ENCODE measurements around the gene MMRN2. TPM values are rescaled to one million over a fixed set of nuclear protein-coding genes. Genes with fewer than 3 reads are reported as not detected.

The MMRN2 gene
- total and polyA plus RNA-seq, 2 of the 8 experiments (the other 6 are each of a cell fraction or from before 2014, with no cell fraction given): 1.2 TPM

DNA sequence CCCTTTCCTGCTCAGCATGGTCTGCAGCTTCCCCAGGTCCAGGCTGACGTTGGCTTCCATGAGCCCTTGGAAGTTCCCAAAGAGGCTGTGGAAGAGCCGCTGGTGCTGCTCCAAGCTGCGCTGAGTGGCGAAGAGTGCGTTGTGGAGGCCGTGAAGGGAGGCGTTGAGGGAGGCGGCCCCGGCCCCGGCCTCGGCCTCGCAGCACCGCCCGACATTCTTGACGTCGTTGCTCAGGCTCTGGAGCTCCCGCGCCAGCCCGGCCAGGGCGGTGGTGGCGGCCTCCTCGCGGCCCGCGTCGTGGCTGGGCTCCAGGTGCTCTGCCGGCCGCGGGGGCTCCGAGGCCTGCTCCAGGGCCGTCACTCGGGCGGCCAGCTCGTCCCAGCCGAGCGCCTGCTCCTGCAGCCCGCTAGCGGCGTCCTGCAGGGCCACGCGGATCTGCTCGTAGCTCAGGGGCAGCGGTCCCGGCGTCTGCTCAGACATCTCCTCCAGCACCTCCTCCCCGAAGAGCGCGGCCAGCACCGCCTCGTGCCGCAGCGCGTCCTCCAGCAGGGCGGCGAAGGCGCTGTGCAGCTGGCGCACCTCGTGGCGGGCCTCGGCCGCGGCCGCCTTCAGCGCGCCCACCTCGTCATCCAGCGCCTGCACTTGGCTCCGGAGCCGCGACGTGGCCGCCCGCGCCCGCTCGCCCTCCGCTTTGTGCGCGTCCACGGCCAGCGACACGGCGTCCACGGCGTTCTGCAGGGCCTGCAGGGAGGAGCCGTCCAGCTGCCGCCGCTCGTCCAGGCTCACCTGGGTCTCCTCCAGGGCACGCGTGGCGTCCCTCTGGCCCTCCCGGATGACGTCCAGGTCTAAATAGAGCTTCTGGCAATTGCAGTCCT, 14.7 kb downstream of the MMRN2 start:
- H3K36me3 ChIP-seq (ENCODE audit: control insufficient read depth in 2 of 4, insufficient read depth in 4 of 4, low read length in 3 of 4): no peaks in the 10 kb centered on the region
- H3K4me3 ChIP-seq (ENCODE audit: extremely low read depth in 1 of 4, insufficient read depth in 2 of 4, low read depth in 3 of 4, low read length in 4 of 4): no peak overlapping the region
- no peaks in the 10 kb centered on the region for H3K79me1 ChIP-seq (ENCODE audit: low read depth, low read length)
- peak overlapping the region; percentile 72; the same call in 1 of the 2 replicates for H2BK15ac ChIP-seq (ENCODE audit: low read length)
- H3K56ac ChIP-seq (replicated peaks; ENCODE audit: insufficient read length, low read depth, low read length): no peak overlapping the region
- peak overlapping the region; percentile 87; the same call in 1 of the 2 replicates for H4K8ac ChIP-seq (ENCODE audit: extremely low read depth, insufficient read depth, low read length)
- no peak overlapping the region for H2AFZ ChIP-seq (ENCODE audit: low read length)
- no peak overlapping the region for H3K9ac ChIP-seq (replicated peaks in 1 of 4; ENCODE audit: extremely low read depth in 1 of 4, low read depth in 3 of 4, low read length in 3 of 4)
- TF ChIP-seq, protein P1, sequence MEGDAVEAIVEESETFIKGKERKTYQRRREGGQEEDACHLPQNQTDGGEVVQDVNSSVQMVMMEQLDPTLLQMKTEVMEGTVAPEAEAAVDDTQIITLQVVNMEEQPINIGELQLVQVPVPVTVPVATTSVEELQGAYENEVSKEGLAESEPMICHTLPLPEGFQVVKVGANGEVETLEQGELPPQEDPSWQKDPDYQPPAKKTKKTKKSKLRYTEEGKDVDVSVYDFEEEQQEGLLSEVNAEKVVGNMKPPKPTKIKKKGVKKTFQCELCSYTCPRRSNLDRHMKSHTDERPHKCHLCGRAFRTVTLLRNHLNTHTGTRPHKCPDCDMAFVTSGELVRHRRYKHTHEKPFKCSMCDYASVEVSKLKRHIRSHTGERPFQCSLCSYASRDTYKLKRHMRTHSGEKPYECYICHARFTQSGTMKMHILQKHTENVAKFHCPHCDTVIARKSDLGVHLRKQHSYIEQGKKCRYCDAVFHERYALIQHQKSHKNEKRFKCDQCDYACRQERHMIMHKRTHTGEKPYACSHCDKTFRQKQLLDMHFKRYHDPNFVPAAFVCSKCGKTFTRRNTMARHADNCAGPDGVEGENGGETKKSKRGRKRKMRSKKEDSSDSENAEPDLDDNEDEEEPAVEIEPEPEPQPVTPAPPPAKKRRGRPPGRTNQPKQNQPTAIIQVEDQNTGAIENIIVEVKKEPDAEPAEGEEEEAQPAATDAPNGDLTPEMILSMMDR (IDR thresholded peaks at IDR 0.05; ENCODE audit: control extremely low read depth in 1 of 3, insufficient read depth in 1 of 3, low read depth in 1 of 3, low read length in 3 of 3): peak; percentile 9 to 32 (median 12); a peak in 3 of 4 replicates
- TF ChIP-seq FOSL1 (IDR thresholded peaks at IDR 0.05; ENCODE audit: insufficient read depth, low read depth, low read length) (no peak), TAF1 (IDR thresholded peaks at IDR 0.05; ENCODE audit: low read depth, low read length) (no peak), HDAC2 (IDR thresholded peaks at IDR 0.05; ENCODE audit: borderline replicate concordance in 1 of 2, low read depth in 2 of 2, low read length in 2 of 2) (no peak), RAD21 (IDR thresholded peaks at IDR 0.05 in 1 of 2, conservative IDR thresholded peaks at IDR 0.05 in 1 of 2; ENCODE audit: low read depth in 2 of 2, low read length in 2 of 2) (peak in 1 of 2 experiments; percentile 24; a peak in 1 of 4 replicates)
- peaks cover 2 to 5% (median 3%) of the 10 kb centered on the region in 4 experiments; a peak in 6 of 7 replicates for H3K4me1 ChIP-seq (replicated peaks in 1 of 4; ENCODE audit: control insufficient read depth in 3 of 4, insufficient read depth in 4 of 4, low read length in 3 of 4)
- H3K4me2 ChIP-seq (ENCODE audit: insufficient read depth in 1 of 2, low read depth in 2 of 2, low read length in 2 of 2): no peak overlapping the region
- no peak overlapping the region for H4K91ac ChIP-seq (replicated peaks; ENCODE audit: insufficient read length, low read length)
- no peak overlapping the region for H3K4ac ChIP-seq (replicated peaks; ENCODE audit: insufficient read length, low read depth, low read length)
- no peak overlapping the region for H3K18ac ChIP-seq (ENCODE audit: extremely low read depth, low read length)
- no peaks in the 10 kb centered on the region for H3K9me3 ChIP-seq (ENCODE audit: insufficient read depth in 2 of 2, low read depth in 1 of 2, low read length in 1 of 2)
- H2BK120ac ChIP-seq (replicated peaks; ENCODE audit: low read depth, low read length): no peak overlapping the region
- no peak overlapping the region for H3K27ac ChIP-seq (ENCODE audit: low read depth, low read length)
- no peak overlapping the region for H3K14ac ChIP-seq (ENCODE audit: insufficient read length)
- H2AK5ac ChIP-seq (ENCODE audit: low read depth, low read length): no peak overlapping the region
- H4K5ac ChIP-seq (ENCODE audit: insufficient read length, low read depth, low read length): no peak overlapping the region
- no peak overlapping the region for H2BK20ac ChIP-seq (ENCODE audit: low read length)
- H2BK5ac ChIP-seq (ENCODE audit: low read depth, low read length): no peak overlapping the region
- no peaks in the 10 kb centered on the region for H3K23me2 ChIP-seq (ENCODE audit: low read depth, low read length)
- FAIRE-seq (no peak), DNase-seq (ENCODE audit: low read depth in 1 of 2, low spot score in 2 of 2) (no peak)
- POLR2A ChIA-PET (ENCODE audit: partially characterized antibody): interaction anchor here (0.5 to 2.9 kb wide), 8 partner anchors 13 to 150 kb away, joined by 3 to 20 read pairs (median 4); partner anchors contain the start of genes ADIRF and SNCG
- no peaks in the 10 kb centered on the region for H4K20me1 ChIP-seq (replicated peaks in 1 of 2; ENCODE audit: control insufficient read depth in 1 of 2, insufficient read depth in 2 of 2, low read length in 2 of 2)
- H3K27me3 ChIP-seq (replicated peaks in 1 of 4; ENCODE audit: control insufficient read depth in 3 of 4, extremely low read depth in 1 of 4, insufficient read depth in 3 of 4, low read length in 3 of 4): peaks cover 0 to 3% (median 0%) of the 10 kb centered on the region in 4 experiments; a peak in 2 of 7 replicates
- 92% methylated on average over 82 of the region's 94 CpGs; no CpG with 5 or more reads in 1 of the 2 experiments for WGBS, 2 experiments (ENCODE audit: extremely low coverage in 1 of 2, insufficient coverage in 1 of 2, insufficient read length in 1 of 2, insufficient replicate concordance in 2 of 2, low coverage in 1 of 2, low lambda C conversion rate in 2 of 2, missing lambda C conversion rate in 1 of 2)
- CTCF ChIA-PET (ENCODE audit: partially characterized antibody): interaction anchor here (0.9 to 26.4 kb wide), 18 partner anchors 8 to 257 kb away, joined by 3 to 975 read pairs (median 4); partner anchors contain the start of genes ADIRF, MMRN2 and SNCG
- H3K23ac ChIP-seq (ENCODE audit: insufficient read length): no peak overlapping the region
- H3K79me2 ChIP-seq (ENCODE audit: control insufficient read depth in 1 of 2, insufficient read depth in 2 of 2, low read length in 2 of 2): no peaks in the 10 kb centered on the region
- H2BK12ac ChIP-seq (ENCODE audit: low read depth, low read length): no peak overlapping the region
